Measurements from ENCODE around the gene PHLDA1. TPM values are rescaled to one million over a fixed set of nuclear protein-coding genes. Genes with fewer than 3 reads are reported as not detected.
A peak's percentile ranks its signal among the peaks of the same experiment; 100 is the strongest.

The PHLDA1 gene
- total and polyA plus RNA-seq, 2 of the 13 experiments (the other 11 are each of a cell fraction or from before 2014, with no cell fraction given): 33.8 to 41.0 TPM

DNA sequence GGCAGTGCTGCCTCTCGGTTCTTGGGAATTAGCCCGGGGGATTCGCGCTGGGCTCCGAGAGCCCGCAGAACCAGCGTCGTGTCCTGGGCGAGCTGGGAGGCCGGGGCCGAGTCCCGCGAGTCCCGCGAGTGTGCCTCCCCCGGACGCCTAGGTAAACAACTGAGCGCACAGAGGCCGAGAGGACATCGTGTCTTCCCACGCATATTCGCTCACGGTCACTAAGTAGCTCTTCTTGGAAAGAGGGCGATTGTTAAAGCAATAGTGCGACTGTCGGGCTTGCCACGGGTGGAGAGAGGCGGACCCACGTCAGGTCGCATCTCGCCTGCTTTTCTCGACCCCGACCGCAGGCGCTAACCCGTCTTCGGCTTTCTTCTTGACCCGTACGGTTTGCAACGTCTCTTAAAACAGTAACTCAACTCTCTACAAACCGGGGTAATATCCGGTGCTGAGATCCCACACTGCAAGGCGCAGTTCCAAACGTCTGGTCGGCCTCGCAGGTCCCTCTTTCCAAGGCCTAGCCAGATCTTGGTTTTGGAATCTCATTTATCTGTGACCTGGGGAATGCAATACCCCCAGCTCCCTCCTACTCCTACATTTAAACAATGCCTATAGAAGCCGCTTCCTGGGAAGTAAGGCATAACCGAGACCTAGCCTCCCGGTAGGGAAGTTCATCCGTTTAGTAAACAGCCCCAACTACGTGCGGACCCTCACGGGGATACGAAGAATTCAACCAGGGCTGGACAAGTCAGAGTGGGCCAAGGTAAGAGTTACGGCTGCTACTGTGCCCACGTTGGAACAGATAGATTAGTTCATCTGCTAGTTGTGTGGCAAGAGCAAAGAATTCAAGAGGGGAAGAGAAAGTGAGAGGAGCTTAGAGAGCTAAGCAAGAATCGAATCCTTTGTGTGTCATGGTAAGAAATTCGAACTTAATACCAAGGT, 736 bp upstream of the PHLDA1 start (continued):
- 0 out of 2 replicates have a peak, but pooled peaks have one; percentile 32 for TF ChIP-seq ZBTB3 (CRISPR knock-in tag; IDR thresholded peaks at IDR 0.05; ENCODE audit: borderline replicate concordance, low read depth)
- no peak for TF ChIP-seq ARID3A (IDR thresholded peaks at IDR 0.05; ENCODE audit: low read depth, low read length)
- TF ChIP-seq EEA1 (CRISPR knock-in tag; IDR thresholded peaks at IDR 0.05; ENCODE audit: borderline replicate concordance): 0 out of 2 replicates have a peak, but pooled peaks have one; percentile 8
- TF ChIP-seq, protein P1, sequence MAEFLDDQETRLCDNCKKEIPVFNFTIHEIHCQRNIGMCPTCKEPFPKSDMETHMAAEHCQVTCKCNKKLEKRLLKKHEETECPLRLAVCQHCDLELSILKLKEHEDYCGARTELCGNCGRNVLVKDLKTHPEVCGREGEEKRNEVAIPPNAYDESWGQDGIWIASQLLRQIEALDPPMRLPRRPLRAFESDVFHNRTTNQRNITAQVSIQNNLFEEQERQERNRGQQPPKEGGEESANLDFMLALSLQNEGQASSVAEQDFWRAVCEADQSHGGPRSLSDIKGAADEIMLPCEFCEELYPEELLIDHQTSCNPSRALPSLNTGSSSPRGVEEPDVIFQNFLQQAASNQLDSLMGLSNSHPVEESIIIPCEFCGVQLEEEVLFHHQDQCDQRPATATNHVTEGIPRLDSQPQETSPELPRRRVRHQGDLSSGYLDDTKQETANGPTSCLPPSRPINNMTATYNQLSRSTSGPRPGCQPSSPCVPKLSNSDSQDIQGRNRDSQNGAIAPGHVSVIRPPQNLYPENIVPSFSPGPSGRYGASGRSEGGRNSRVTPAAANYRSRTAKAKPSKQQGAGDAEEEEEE (CRISPR knock-in tag; IDR thresholded peaks at IDR 0.05; ENCODE audit: borderline replicate concordance): no peak
- 0 out of 2 replicates have a peak, but pooled peaks have one; percentile 32 for TF ChIP-seq ZNF530 (CRISPR knock-in tag; IDR thresholded peaks at IDR 0.05; ENCODE audit: low read depth)
- TF ChIP-seq ZC3H13 (CRISPR knock-in tag; IDR thresholded peaks at IDR 0.05): peak; percentile 80
- peak; percentile 38; the same call in 1 of the 2 replicates for TF ChIP-seq SP140L (CRISPR knock-in tag; IDR thresholded peaks at IDR 0.05; ENCODE audit: borderline replicate concordance)
- no peak for TF ChIP-seq MTERF4 (CRISPR knock-in tag; IDR thresholded peaks at IDR 0.05)
- no peak for TF ChIP-seq ZNF891 (CRISPR knock-in tag; IDR thresholded peaks at IDR 0.05)
- TF ChIP-seq MAF1 (CRISPR knock-in tag; IDR thresholded peaks at IDR 0.05; ENCODE audit: borderline replicate concordance): 0 out of 2 replicates have a peak, but pooled peaks have one; percentile 60
- peak; percentile 6; the same call in 1 of the 2 replicates for TF ChIP-seq ZNF512 (CRISPR knock-in tag; IDR thresholded peaks at IDR 0.05)
- TF ChIP-seq BRD4 (CRISPR knock-in tag; IDR thresholded peaks at IDR 0.05): peak; percentile 65
- TF ChIP-seq MIXL1 (CRISPR knock-in tag; IDR thresholded peaks at IDR 0.05): 0 out of 2 replicates have a peak, but pooled peaks have one; percentile 27
- TF ChIP-seq ZNF296 (CRISPR knock-in tag; conservative IDR thresholded peaks at IDR 0.05): 0 out of 2 replicates have a peak, but pooled peaks have one; percentile 30
- peak; percentile 14; the same call in 1 of the 2 replicates for TF ChIP-seq RBFOX2 (IDR thresholded peaks at IDR 0.05; ENCODE audit: low read depth, low read length)
- peak; percentile 11; the same call in 1 of the 2 replicates for TF ChIP-seq ZNF761 (CRISPR knock-in tag; conservative IDR thresholded peaks at IDR 0.05)
- TF ChIP-seq YEATS2 (CRISPR knock-in tag; IDR thresholded peaks at IDR 0.05; ENCODE audit: borderline replicate concordance): 0 out of 2 replicates have a peak, but pooled peaks have one; percentile 9
- TF ChIP-seq DR1 (CRISPR knock-in tag; IDR thresholded peaks at IDR 0.05): no peak
- TF ChIP-seq SP5 (CRISPR knock-in tag; IDR thresholded peaks at IDR 0.05; ENCODE audit: borderline replicate concordance, low read depth): peak; percentile 25; the same call in 1 of the 2 replicates
- no peak for TF ChIP-seq ZNF83 (CRISPR knock-in tag; IDR thresholded peaks at IDR 0.05; ENCODE audit: borderline replicate concordance)
- peak; percentile 60; the same call in 1 of the 2 replicates for TF ChIP-seq ZNF205 (CRISPR knock-in tag; IDR thresholded peaks at IDR 0.05)
- TF ChIP-seq ZNF615 (CRISPR knock-in tag; IDR thresholded peaks at IDR 0.05; ENCODE audit: borderline replicate concordance): 0 out of 2 replicates have a peak, but pooled peaks have one; percentile 10
- TF ChIP-seq ELF3 (CRISPR knock-in tag; IDR thresholded peaks at IDR 0.05): 0 out of 2 replicates have a peak, but pooled peaks have one; percentile 25
